HEK293 (cell line): ENCODE results near the gene TEDC2.

Experiments
- CTCF ChIA-PET: fragments of 350-600 bp; formaldehyde crosslinking; extraction: SDS; loops from one replicate; lab custom pipeline; 2021; ENCODE audit warnings: antibody characterized with exemption; lab: Yijun Ruan, JAX
- POLR2A ChIA-PET: fragments of 300-600 bp; formaldehyde crosslinking; extraction: SDS; loops from one replicate; lab custom pipeline; 2020; ENCODE audit warnings: antibody characterized with exemption, inconsistent platforms; lab: Yijun Ruan, JAX
- H3K27ac ChIP-seq: fragments of 200-500 bp; sonication (Bioruptor generic); 2 replicates; pipeline ENCODE4 v1.5.1; 2014; ENCODE audit warnings: low read depth, low read length, control low read depth, inconsistent platforms; ENCODE audit errors: extremely low read depth
- H3K36me3 ChIP-seq, 2 experiments: fragments of 200-500 bp in 1 of 2; sonication (Bioruptor generic) in 1 of 2; 1 replicate in 1 of 2; 2 replicates in 1 of 2; pipeline ENCODE4 v1.5.1; 2014 to 2017; ENCODE audit warnings: inconsistent platforms in 2 of 2, low read length in 2 of 2; ENCODE audit not compliant: control insufficient read depth in 2 of 2, insufficient read depth in 1 of 2
- H3K4me1 ChIP-seq: fragments of 200-500 bp; sonication (Bioruptor generic); 2 replicates; pipeline ENCODE4 v1.5.1; 2014; ENCODE audit warnings: mild to moderate bottlenecking, low read length, inconsistent platforms; ENCODE audit not compliant: control insufficient read depth, insufficient read depth
- H3K4me3 ChIP-seq: 2 replicates; pipeline ENCODE4 v1.5.1; 2011; ENCODE audit warnings: low read depth, mild to moderate bottlenecking, control low read depth, low read length, moderate library complexity
- H3K9me3 ChIP-seq: fragments of 200-500 bp; sonication (Bioruptor generic); 2 replicates; pipeline ENCODE4 v1.5.1; 2014; ENCODE audit warnings: low read depth, low read length, inconsistent platforms; ENCODE audit not compliant: control insufficient read depth, insufficient read depth
- EGR2 ChIP-seq: fragments of 450-650 bp; formaldehyde crosslinking; IDR thresholded peaks from 2 replicates; pipeline ENCODE4 v1.5.1; 2016; ENCODE audit warnings: low read depth, missing biosample characterization, missing genetic modification characterization
- INSM2 ChIP-seq: fragments of 450-650 bp; formaldehyde crosslinking; IDR thresholded peaks from 2 replicates; pipeline ENCODE4 v1.5.1; 2016; ENCODE audit warnings: missing biosample characterization, missing genetic modification characterization
- KLF10 ChIP-seq: fragments of 450-650 bp; IDR thresholded peaks from 2 replicates; pipeline ENCODE4 v1.5.1; 2018; ENCODE audit warnings: missing biosample characterization, mild to moderate bottlenecking, missing genetic modification characterization
- KLF9 ChIP-seq: fragments of 450-650 bp; formaldehyde crosslinking; IDR thresholded peaks from 2 replicates; pipeline ENCODE4 v1.5.1; 2016; ENCODE audit warnings: missing biosample characterization, missing genetic modification characterization, low read depth
- PRDM4 ChIP-seq: fragments of 450-650 bp; formaldehyde crosslinking; IDR thresholded peaks from 2 replicates; pipeline ENCODE4 v1.5.1; 2017; ENCODE audit warnings: missing biosample characterization, missing genetic modification characterization
- SP2 ChIP-seq: fragments of 450-650 bp; formaldehyde crosslinking; IDR thresholded peaks from 2 replicates; pipeline ENCODE4 v1.5.1; 2016; ENCODE audit warnings: missing biosample characterization, missing genetic modification characterization
- SP7 ChIP-seq: fragments of 450-650 bp; formaldehyde crosslinking; IDR thresholded peaks from 2 replicates; pipeline ENCODE4 v1.5.1; 2016; ENCODE audit warnings: missing biosample characterization, missing genetic modification characterization
- ZBTB17 ChIP-seq: fragments of 450-650 bp; formaldehyde crosslinking; IDR thresholded peaks from 2 replicates; pipeline ENCODE4 v1.5.1; 2016; ENCODE audit warnings: missing biosample characterization, missing genetic modification characterization
- ZBTB26 ChIP-seq: fragments of 450-650 bp; formaldehyde crosslinking; optimal IDR thresholded peaks from 2 replicates; pipeline ENCODE3; 2016; ENCODE audit warnings: missing biosample characterization, mild to moderate bottlenecking, missing genetic modification characterization
- ZFHX2 ChIP-seq: fragments of 450-650 bp; formaldehyde crosslinking; conservative IDR thresholded peaks from 2 replicates; pipeline ENCODE4 v1.5.1; 2016; ENCODE audit warnings: missing biosample characterization, missing genetic modification characterization
- ZFP69B ChIP-seq: fragments of 450-650 bp; formaldehyde crosslinking; IDR thresholded peaks from 2 replicates; pipeline ENCODE4 v1.5.1; 2016; ENCODE audit warnings: missing biosample characterization, missing genetic modification characterization
- ZIC2 ChIP-seq: fragments of 450-650 bp; formaldehyde crosslinking; IDR thresholded peaks from 2 replicates; pipeline ENCODE4 v1.5.1; 2016; ENCODE audit warnings: missing biosample characterization, missing genetic modification characterization
- ZNF169 ChIP-seq: fragments of 450-650 bp; formaldehyde crosslinking; IDR thresholded peaks from 2 replicates; pipeline ENCODE4 v1.5.1; 2016; ENCODE audit warnings: missing biosample characterization, missing genetic modification characterization
- ZNF18 ChIP-seq: fragments of 450-650 bp; formaldehyde crosslinking; IDR thresholded peaks from 2 replicates; pipeline ENCODE4 v1.5.1; 2016; ENCODE audit warnings: missing biosample characterization, missing genetic modification characterization
- ZNF510 ChIP-seq: fragments of 450-650 bp; formaldehyde crosslinking; IDR thresholded peaks from 2 replicates; pipeline ENCODE4 v1.5.1; 2018; ENCODE audit warnings: mild to moderate bottlenecking, missing genetic modification characterization, missing biosample characterization; ENCODE audit not compliant: insufficient replicate concordance
- ZNF518A ChIP-seq: fragments of 450-650 bp; formaldehyde crosslinking; conservative IDR thresholded peaks from 2 replicates; pipeline ENCODE4 v1.5.1; 2016; ENCODE audit warnings: low read depth, missing biosample characterization, missing genetic modification characterization
- ZNF692 ChIP-seq: fragments of 450-650 bp; formaldehyde crosslinking; IDR thresholded peaks from 2 replicates; pipeline ENCODE4 v1.5.1; 2016; ENCODE audit warnings: missing biosample characterization, missing genetic modification characterization
- ZNF785 ChIP-seq: fragments of 450-650 bp; formaldehyde crosslinking; IDR thresholded peaks from 2 replicates; pipeline ENCODE4 v1.5.1; 2016; ENCODE audit warnings: missing biosample characterization, missing genetic modification characterization

Gene TEDC2

GRCh38 chr16:2428784-2429033, 31.2 kb upstream of the TEDC2 start (continued):
- TF ChIP-seq ZNF518A (tag by site-specific recombination): no peak
- TF ChIP-seq ZFHX2 (tag by site-specific recombination): no peak
- no peak for TF ChIP-seq ZNF510 (tag by site-specific recombination)
- no peak for TF ChIP-seq PRDM4 (tag by site-specific recombination)
- TF ChIP-seq SP7: no peak
- no peak for TF ChIP-seq EGR2 (tag by site-specific recombination)
- 0 out of 2 replicates have a peak, but pooled peaks have one; percentile 49 for TF ChIP-seq INSM2 (tag by site-specific recombination)
- no peak for TF ChIP-seq ZBTB17 (tag by site-specific recombination)

- POLR2A ChIA-PET: interaction anchor here (0.6 to 2.3 kb wide), 8 partner anchors 11 to 178 kb away, joined by 3 to 11 read pairs (median 6); partner anchors contain the start of gene ECI1
- Histone ChIP-seq H3K4me1 (no peaks in the 10 kb centered on the region; the same call in 1 of the 2 replicates), H3K36me3 (peaks cover 23 to 34% of the 10 kb centered on the region in 2 experiments; a peak in 2 of 3 replicates), H3K9me3 (no peaks in the 10 kb centered on the region), H3K4me3 (peak within 1 kb of the TSS; percentile 92), H3K27ac (peak within 1 kb of the TSS; percentile 78; the same call in 1 of the 2 replicates)
- CTCF ChIA-PET: interaction anchor here (1.0 to 1.6 kb wide), 3 partner anchors 82 to 89 kb away, joined by 3 to 6 read pairs (median 3); partner anchors contain the start of gene ABCA3
- TF ChIP-seq ZNF169 (tag by site-specific recombination) (no peak), ZBTB26 (tag by site-specific recombination) (peak; percentile 89), ZNF785 (0 out of 2 replicates have a peak, but pooled peaks have one; percentile 44), KLF10 (tag by site-specific recombination) (peak; percentile 87; the same call in 1 of the 2 replicates), ZIC2 (tag by site-specific recombination) (peak; percentile 35), ZNF692 (tag by site-specific recombination) (peak; percentile 9; the same call in 1 of the 2 replicates), SP2 (tag by site-specific recombination) (peak; percentile 100), KLF9 (tag by site-specific recombination) (peak; percentile 84), ZFP69B (0 out of 2 replicates have a peak, but pooled peaks have one; percentile 21), ZNF18 (tag by site-specific recombination) (no peak)
Observed at GRCh38 chr16:2429034-2429770, 30.7 kb upstream of the TEDC2 start, which contains the start of gene CCNF. TSS of gene CCNF (plus strand) at chr16:2429447. CDS start at chr16:2429482, 35 bp downstream.
